ENCODE results near the gene HSD3B2.

The HSD3B2 gene

DNA sequence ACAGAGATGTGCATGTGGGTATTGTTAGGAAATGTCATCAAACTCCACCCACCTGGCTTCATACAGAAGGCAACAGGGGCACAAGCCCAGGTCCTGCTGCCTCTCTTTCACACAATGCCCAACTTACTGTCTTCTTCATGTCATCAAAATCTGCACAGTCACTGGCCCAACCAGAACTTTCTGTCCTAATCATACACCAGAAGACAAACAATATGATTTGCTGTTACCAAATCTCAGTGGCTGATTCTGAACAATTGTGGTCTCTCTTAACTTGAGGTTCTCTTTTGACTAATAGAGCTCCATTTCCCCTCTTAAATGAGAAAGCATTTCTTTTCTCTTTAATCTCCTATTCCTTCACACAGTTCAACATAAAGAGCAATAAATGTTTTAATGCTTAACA, 7.7 kb downstream of the HSD3B2 start:
- H3K9ac ChIP-seq (ENCODE audit: low read depth, low read length) = no peak overlapping the region
- H3K27me3 ChIP-seq (ENCODE audit: insufficient read depth, low read length, poor library complexity) = peaks cover 3% of the 10 kb centered on the region
- no peak overlapping the region for H3K4me2 ChIP-seq (ENCODE audit: insufficient read depth, low read length)
- H3K36me3 ChIP-seq (ENCODE audit: insufficient read depth, low read length) = no peaks in the 10 kb centered on the region
- no peak overlapping the region for H2AFZ ChIP-seq (ENCODE audit: low read depth, low read length)
- H4K20me1 ChIP-seq (ENCODE audit: insufficient read depth, low read length) = no peaks in the 10 kb centered on the region
- no peaks in the 10 kb centered on the region for H3K4me1 ChIP-seq (ENCODE audit: insufficient read depth, low read length)
- TF ChIP-seq, protein P1, sequence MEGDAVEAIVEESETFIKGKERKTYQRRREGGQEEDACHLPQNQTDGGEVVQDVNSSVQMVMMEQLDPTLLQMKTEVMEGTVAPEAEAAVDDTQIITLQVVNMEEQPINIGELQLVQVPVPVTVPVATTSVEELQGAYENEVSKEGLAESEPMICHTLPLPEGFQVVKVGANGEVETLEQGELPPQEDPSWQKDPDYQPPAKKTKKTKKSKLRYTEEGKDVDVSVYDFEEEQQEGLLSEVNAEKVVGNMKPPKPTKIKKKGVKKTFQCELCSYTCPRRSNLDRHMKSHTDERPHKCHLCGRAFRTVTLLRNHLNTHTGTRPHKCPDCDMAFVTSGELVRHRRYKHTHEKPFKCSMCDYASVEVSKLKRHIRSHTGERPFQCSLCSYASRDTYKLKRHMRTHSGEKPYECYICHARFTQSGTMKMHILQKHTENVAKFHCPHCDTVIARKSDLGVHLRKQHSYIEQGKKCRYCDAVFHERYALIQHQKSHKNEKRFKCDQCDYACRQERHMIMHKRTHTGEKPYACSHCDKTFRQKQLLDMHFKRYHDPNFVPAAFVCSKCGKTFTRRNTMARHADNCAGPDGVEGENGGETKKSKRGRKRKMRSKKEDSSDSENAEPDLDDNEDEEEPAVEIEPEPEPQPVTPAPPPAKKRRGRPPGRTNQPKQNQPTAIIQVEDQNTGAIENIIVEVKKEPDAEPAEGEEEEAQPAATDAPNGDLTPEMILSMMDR (IDR thresholded peaks at IDR 0.05; ENCODE audit: borderline replicate concordance, extremely low read depth, low read length, poor library complexity, severe bottlenecking) = no peak
- no peak for TF ChIP-seq EZH2 (IDR thresholded peaks at IDR 0.05; ENCODE audit: borderline replicate concordance, low read depth, low read length, severe bottlenecking)
- H3K79me2 ChIP-seq (ENCODE audit: insufficient read depth, low read length) = no peaks in the 10 kb centered on the region
- no peak overlapping the region for H3K4me3 ChIP-seq (ENCODE audit: low read depth in 1 of 2, low read length in 2 of 2)
- ATAC-seq (ENCODE audit: insufficient read depth, low read depth) (no peak), DNase-seq (no peak)
- H3K9me3 ChIP-seq (ENCODE audit: insufficient read depth, low read length, severe bottlenecking) = no peaks in the 10 kb centered on the region
- H3K27ac ChIP-seq (ENCODE audit: low read length) = no peak overlapping the region

DNA sequence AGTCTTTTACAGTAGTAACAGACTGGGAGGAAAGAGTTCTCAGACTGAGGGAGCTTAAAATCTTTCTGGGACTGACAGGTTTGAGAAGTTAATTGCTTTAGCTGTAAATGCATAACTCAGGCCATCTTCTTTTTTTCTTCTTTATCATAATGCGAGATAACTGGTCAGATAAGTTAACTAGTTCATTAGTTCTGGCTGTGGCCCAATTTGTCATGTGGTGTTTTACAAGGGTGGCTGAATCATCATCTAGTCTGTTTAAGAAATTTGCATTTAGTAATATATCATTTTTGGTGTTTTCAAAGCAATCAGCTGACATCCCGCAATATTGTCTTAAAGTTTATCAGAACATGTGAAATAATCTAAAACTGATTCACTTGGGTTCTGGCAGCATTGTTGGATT, 14.0 kb downstream of the HSD3B2 start:
- Histone ChIP-seq H3K9me3 (ENCODE audit: insufficient read depth, low read length, severe bottlenecking) (no peaks in the 10 kb centered on the region), H3K4me1 (ENCODE audit: insufficient read depth, low read length) (no peaks in the 10 kb centered on the region), H3K36me3 (ENCODE audit: insufficient read depth, low read length) (no peaks in the 10 kb centered on the region), H3K9ac (ENCODE audit: low read depth, low read length) (no peak overlapping the region), H3K4me2 (ENCODE audit: insufficient read depth, low read length) (no peak overlapping the region), H2AFZ (ENCODE audit: low read depth, low read length) (no peak overlapping the region), H3K79me2 (ENCODE audit: insufficient read depth, low read length) (no peaks in the 10 kb centered on the region), H3K4me3 (ENCODE audit: low read depth in 1 of 2, low read length in 2 of 2) (no peak overlapping the region), H4K20me1 (ENCODE audit: insufficient read depth, low read length) (no peaks in the 10 kb centered on the region), H3K27me3 (ENCODE audit: insufficient read depth, low read length, poor library complexity) (peaks cover 23% of the 10 kb centered on the region), H3K27ac (ENCODE audit: low read length) (no peak overlapping the region)
- ATAC-seq (ENCODE audit: insufficient read depth, low read depth) (no peak), DNase-seq (no peak)
- TF ChIP-seq, protein P1 (IDR thresholded peaks at IDR 0.05; ENCODE audit: borderline replicate concordance, extremely low read depth, low read length, poor library complexity, severe bottlenecking) = no peak
- no peak for TF ChIP-seq EZH2 (IDR thresholded peaks at IDR 0.05; ENCODE audit: borderline replicate concordance, low read depth, low read length, severe bottlenecking)

DNA sequence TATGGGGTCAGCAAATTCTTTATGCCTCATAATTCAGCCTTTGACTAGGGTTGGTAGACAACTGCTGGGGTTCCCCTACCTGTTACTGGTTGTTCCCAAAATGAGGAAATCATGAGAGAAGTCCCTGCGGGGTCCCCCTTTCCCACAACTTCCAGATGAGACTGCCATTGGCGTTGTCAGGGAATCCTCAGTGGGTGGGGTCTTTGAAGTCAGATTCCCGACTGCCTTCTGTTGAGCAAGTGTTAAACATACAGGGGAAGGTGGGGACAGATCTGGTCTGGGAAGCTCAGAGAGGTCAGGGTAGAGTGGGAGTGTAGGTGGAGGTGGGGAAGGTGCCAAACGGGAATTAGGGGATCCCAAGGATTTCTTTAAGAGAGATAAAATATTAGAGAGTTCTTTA, 14.7 kb downstream of the HSD3B2 start:
- no peak overlapping the region for H3K9ac ChIP-seq (ENCODE audit: low read depth, low read length)

More for the DNA sequence above, 14.7 kb downstream of the HSD3B2 start:
- no peak overlapping the region for H2AFZ ChIP-seq (ENCODE audit: low read depth, low read length)
- no peak for TF ChIP-seq EZH2 (IDR thresholded peaks at IDR 0.05; ENCODE audit: borderline replicate concordance, low read depth, low read length, severe bottlenecking)
- TF ChIP-seq, protein P1 (IDR thresholded peaks at IDR 0.05; ENCODE audit: borderline replicate concordance, extremely low read depth, low read length, poor library complexity, severe bottlenecking) = no peak
- ATAC-seq (ENCODE audit: insufficient read depth, low read depth) = no peak
- peaks cover 23% of the 10 kb centered on the region for H3K27me3 ChIP-seq (ENCODE audit: insufficient read depth, low read length, poor library complexity)
- no peaks in the 10 kb centered on the region for H4K20me1 ChIP-seq (ENCODE audit: insufficient read depth, low read length)
- H3K9me3 ChIP-seq (ENCODE audit: insufficient read depth, low read length, severe bottlenecking) = no peaks in the 10 kb centered on the region
- no peak overlapping the region for H3K4me2 ChIP-seq (ENCODE audit: insufficient read depth, low read length)
- H3K4me3 ChIP-seq (ENCODE audit: low read depth in 1 of 2, low read length in 2 of 2) = no peak overlapping the region
- no peaks in the 10 kb centered on the region for H3K4me1 ChIP-seq (ENCODE audit: insufficient read depth, low read length)
- no peak overlapping the region for H3K27ac ChIP-seq (ENCODE audit: low read length)
- DNase-seq = no peak
- no peaks in the 10 kb centered on the region for H3K36me3 ChIP-seq (ENCODE audit: insufficient read depth, low read length)
- H3K79me2 ChIP-seq (ENCODE audit: insufficient read depth, low read length) = no peaks in the 10 kb centered on the region

All from DND-41 (cell line).